DOHH2 (cell line): ENCODE results near the gene AQP6.

Experiments
- H3F3A ChIP-seq: fragments of 200-600 bp; sonication (generic), shearing (Covaris generic); 2 replicates; pipeline ENCODE4 v1.6.0; 2016; ENCODE audit warnings: antibody characterized with exemption, mild to moderate bottlenecking; ENCODE audit not compliant: control insufficient read depth, insufficient read depth
- H3K27ac ChIP-seq: fragments of 200-600 bp; sonication (generic); 2 replicates; pipeline ENCODE4 v1.5.1; 2014; ENCODE audit warnings: low read depth, mild to moderate bottlenecking, low read length, moderate library complexity
- H3K27me3 ChIP-seq: fragments of 200-600 bp; sonication (generic); 2 replicates; pipeline ENCODE4 v1.6.1; 2014; ENCODE audit warnings: mild to moderate bottlenecking, low read length, mixed read lengths; ENCODE audit not compliant: control insufficient read depth
- H3K36me3 ChIP-seq: fragments of 200-600 bp; sonication (generic); 2 replicates; pipeline ENCODE4 v1.6.1; 2014; ENCODE audit warnings: mild to moderate bottlenecking, low read length, moderate library complexity, mixed read lengths; ENCODE audit not compliant: control insufficient read depth
- H3K4me1 ChIP-seq: fragments of 200-600 bp; sonication (generic); 2 replicates; pipeline ENCODE4 v1.6.1; 2014; ENCODE audit warnings: mild to moderate bottlenecking, low read length, mixed read lengths; ENCODE audit not compliant: control insufficient read depth
- H3K4me2 ChIP-seq: fragments of 200-600 bp; sonication (generic); 2 replicates; pipeline ENCODE4 v1.6.0; 2014; ENCODE audit warnings: mild to moderate bottlenecking, low read length, moderate library complexity
- H3K4me3 ChIP-seq: fragments of 200-600 bp; sonication (generic); 2 replicates; pipeline ENCODE4 v1.5.1; 2014; ENCODE audit warnings: mild to moderate bottlenecking, low read length, mixed read lengths
- H3K79me2 ChIP-seq: fragments of 200-600 bp; sonication (generic); 2 replicates; pipeline ENCODE4 v1.6.1; 2014; ENCODE audit warnings: mild to moderate bottlenecking, low read length, mixed read lengths; ENCODE audit not compliant: control insufficient read depth
- H3K9me2 ChIP-seq: fragments of 200-600 bp; sonication (generic); replicated peaks from 2 replicates; pipeline ENCODE4 v1.6.1; 2014; ENCODE audit warnings: mild to moderate bottlenecking, low read length, mixed read lengths; ENCODE audit not compliant: control insufficient read depth
- H3K9me3 ChIP-seq: fragments of 200-600 bp; sonication (generic); 2 replicates; pipeline ENCODE4 v1.6.1; 2014; ENCODE audit warnings: antibody characterized with exemption, low read length, mixed read lengths; ENCODE audit not compliant: control insufficient read depth, insufficient read depth
- H4K20me1 ChIP-seq: fragments of 200-600 bp; sonication (generic); 2 replicates; pipeline ENCODE4 v1.6.0; 2014; ENCODE audit warnings: low read depth, mild to moderate bottlenecking, antibody characterized with exemption, low read length, moderate library complexity; ENCODE audit not compliant: control insufficient read depth, insufficient read depth
- CTCF ChIP-seq: fragments of 200-600 bp; sonication (generic); IDR thresholded peaks from one replicate; pipeline ENCODE4 v1.5.1; 2014; ENCODE audit warnings: antibody characterized with exemption, mild to moderate bottlenecking, low read depth, low read length; ENCODE audit not compliant: poor library complexity, severe bottlenecking
- EZH2phosphoT487 ChIP-seq: fragments of 200-600 bp; sonication (generic); IDR thresholded peaks from 2 replicates; pipeline ENCODE4 v1.6.1; 2017; ENCODE audit warnings: borderline replicate concordance, mild to moderate bottlenecking, antibody characterized with exemption, low read length, moderate library complexity, mixed read lengths

AQP6 gene

GRCh38 chr12:49972129-49972528 lies 618 bp upstream of the AQP6 start:
- H4K20me1 ChIP-seq = no peaks in the 10 kb centered on the region
- TF ChIP-seq EZH2phosphoT487 (no peak), CTCF (no peak)
- no peak overlapping the region for H3K27ac ChIP-seq
- no peaks in the 10 kb centered on the region for H3K79me2 ChIP-seq
- H3K4me1 ChIP-seq = peaks cover 8% of the 10 kb centered on the region
- H3K4me3 ChIP-seq = no peak overlapping the region
- H3F3A ChIP-seq = no peaks in the 10 kb centered on the region
- no peak overlapping the region for H3K4me2 ChIP-seq
- H3K9me3 ChIP-seq = no peaks in the 10 kb centered on the region
- H3K27me3 ChIP-seq = peaks cover 25% of the 10 kb centered on the region
- H3K9me2 ChIP-seq = no peaks in the 10 kb centered on the region
- no peaks in the 10 kb centered on the region for H3K36me3 ChIP-seq

GRCh38 chr12:49973361-49973830 lies 649 bp downstream of the AQP6 start:
- Histone ChIP-seq H3K4me3 (no peak overlapping the region), H3K9me3 (no peaks in the 10 kb centered on the region), H3K4me1 (no peaks in the 10 kb centered on the region), H3K27me3 (peaks cover 22% of the 10 kb centered on the region), H3K9me2 (no peaks in the 10 kb centered on the region), H3K36me3 (no peaks in the 10 kb centered on the region), H3K4me2 (no peak overlapping the region), H3F3A (no peaks in the 10 kb centered on the region), H3K79me2 (no peaks in the 10 kb centered on the region), H3K27ac (no peak overlapping the region), H4K20me1 (no peaks in the 10 kb centered on the region)
- TF ChIP-seq EZH2phosphoT487 (no peak), CTCF (no peak)

GRCh38 chr12:49974231-49974675 lies 1.5 kb downstream of the AQP6 start:
- TF ChIP-seq EZH2phosphoT487 = no peak
- no peak for TF ChIP-seq CTCF
- Histone ChIP-seq H3K9me3 (no peaks in the 10 kb centered on the region), H4K20me1 (no peaks in the 10 kb centered on the region), H3K4me2 (no peak overlapping the region), H3K4me1 (no peaks in the 10 kb centered on the region), H3K36me3 (no peaks in the 10 kb centered on the region), H3K79me2 (no peaks in the 10 kb centered on the region), H3K9me2 (no peaks in the 10 kb centered on the region), H3K4me3 (no peak overlapping the region), H3F3A (no peaks in the 10 kb centered on the region), H3K27ac (no peak overlapping the region), H3K27me3 (peaks cover 14% of the 10 kb centered on the region)
